HG03025 (cell line): ENCODE results near the gene LFNG.
A peak's percentile ranks its signal among the peaks of the same experiment; 100 is the strongest.
"Not testable (repeated sequence)": the region's sequence is repeated elsewhere in the genome, so short reads cannot be mapped to it uniquely, and the experiment has no call there.

Experiments used
- ATAC-seq: cut with Tn5 transposase; IDR thresholded peaks from one replicate; pipeline ENCODE4 v1.9.1; 2021; ENCODE audit warnings: mild to moderate bottlenecking, moderate library complexity; ENCODE audit not compliant: unreplicated experiment, low FRiP score

Gene LFNG

DNA sequence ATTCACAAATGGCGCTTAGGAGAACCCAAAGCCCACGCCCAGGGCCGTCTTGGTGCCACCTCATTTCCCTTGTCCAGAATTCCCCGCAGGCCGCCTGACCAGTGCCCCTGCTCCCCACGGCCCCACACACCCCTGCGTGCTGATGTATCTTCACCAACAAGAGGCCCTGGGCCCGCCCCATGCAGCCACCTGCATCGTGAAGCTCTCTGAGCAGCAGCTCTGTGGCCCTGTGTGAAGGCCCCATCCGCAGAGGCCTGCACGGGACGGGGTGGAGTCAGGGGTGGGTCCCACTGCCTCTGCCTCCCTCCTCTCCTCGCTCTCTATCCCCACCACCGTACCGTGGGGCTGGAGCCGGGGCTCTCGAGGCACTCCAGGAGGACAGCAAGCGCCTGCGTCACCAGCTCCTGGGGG, 21.1 kb downstream of the LFNG start:
- ATAC-seq, result no peak

DNA sequence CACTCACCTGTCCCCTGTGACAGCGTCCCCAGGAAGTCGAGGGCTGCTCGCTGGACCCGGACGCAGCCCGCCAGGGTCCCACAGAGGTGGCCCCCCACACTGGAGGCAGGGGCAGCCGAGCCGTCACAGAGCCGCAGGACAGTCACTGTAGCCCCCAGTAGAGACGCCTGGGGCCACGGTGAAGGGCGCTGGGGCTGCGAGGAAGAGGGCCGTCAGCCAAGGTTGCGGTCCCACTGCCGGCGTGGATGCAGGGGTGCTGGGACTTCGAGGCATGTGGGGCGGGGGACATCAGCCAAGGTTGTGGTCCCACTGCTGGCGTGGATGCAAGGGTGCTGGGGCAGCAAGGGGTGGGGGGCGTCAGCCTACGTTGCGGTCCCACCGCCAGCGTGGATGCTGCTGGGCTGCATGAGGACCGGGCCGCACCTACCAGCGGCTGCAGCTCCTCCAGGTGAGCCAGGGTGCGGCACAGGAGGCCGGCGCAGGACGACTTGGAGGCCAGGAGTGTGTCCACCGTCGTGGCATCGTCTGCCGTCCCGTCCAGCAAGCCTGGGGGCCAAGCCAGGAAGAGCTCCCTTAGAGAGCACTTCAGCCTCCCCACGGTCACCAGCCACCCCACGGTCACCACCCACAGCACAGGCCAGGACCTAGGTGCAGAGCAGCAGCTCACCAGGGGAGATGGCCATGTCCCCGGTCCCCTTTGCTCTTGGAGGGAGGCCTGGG, 21.9 kb downstream of the LFNG start:
- no peak for ATAC-seq

DNA sequence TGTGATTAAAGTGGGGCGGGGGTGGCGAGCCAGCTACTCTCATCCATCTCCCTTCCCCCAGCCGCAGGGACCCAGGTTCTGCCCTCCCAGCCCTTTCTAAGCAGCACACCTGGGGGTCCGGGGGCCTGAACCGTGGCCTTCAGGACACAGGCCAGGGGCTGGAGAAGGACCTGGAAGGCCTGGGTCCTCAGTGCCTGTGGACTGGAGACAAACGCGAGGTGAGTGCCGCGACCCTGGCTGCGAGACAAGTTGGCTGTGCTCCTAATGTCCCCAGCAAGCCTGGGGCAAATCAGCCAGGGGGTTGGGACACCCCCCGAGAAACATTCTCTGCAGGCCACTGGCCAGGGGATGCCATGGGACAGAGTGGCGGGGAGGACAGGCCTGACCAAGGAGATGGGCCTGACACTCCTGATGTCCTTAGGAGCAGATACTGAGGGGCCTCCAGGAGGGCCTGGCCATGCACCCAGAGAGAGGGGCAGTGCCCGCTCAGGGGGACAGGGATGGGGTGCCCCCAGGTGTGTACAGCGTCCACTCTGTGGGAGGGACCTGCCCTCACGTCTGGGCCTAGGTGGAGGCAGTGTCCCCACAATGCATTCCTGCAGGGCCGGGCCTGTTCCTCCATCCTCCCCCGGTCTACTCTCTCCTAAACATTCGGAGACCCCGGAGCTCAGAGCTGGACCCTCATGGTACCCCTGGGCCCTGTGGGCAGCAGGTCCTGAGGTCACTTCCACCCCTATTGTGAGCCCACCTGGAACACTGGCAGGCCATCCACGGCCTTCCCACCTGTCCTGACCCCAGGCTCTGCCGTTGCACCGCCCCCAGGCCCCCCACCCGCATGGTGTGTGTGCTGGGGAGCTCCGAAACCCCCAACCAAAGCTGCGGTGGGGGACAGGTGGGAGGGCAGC, 22.7 kb downstream of the LFNG start:
- no peak for ATAC-seq

DNA sequence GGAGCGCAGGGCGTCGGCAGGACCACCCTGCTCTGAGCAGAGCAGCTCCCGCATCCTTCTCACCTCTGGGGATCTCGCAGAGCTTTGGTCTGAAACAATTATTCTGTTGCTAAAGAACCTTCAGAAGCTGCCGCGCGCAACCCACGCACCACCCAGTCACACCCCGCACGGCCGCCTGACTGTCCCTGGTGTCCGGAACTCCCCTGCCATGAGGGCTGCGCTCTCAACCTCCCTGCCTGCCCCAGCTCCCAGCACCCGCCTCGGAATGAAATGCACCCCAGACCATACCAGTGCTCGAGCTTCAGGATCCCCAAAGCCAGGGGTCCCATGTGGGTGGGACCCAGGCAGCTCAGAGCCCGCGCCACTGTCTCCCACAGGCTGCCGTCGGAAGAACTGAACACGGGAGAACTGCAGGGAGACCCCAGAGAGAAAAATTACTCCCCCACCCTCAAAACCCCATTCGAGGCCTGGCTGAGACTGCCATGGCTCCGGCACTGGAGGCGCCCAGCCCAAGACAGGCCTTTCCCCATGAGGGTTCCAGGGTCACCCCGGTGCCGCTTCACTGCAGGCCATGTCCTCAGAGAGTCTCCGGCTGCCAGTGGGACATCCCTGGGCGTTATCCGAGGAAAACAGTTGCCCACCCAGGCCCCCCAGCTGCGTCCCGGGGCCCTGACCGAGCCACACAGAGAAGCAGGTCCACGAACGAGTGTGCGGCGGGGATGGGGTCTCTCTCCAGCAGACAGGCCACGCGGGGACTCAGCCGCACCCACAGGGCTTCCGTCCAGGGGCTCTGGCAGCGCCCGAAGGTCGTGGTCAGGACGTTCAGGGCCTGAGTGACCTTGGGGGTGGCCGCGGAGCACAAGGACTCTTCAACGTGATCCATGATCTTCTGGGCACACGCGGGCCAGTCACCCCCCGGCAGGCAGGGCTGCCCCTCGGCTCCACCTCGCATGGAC, 23.6 kb downstream of the LFNG start:
- no peak for ATAC-seq

DNA sequence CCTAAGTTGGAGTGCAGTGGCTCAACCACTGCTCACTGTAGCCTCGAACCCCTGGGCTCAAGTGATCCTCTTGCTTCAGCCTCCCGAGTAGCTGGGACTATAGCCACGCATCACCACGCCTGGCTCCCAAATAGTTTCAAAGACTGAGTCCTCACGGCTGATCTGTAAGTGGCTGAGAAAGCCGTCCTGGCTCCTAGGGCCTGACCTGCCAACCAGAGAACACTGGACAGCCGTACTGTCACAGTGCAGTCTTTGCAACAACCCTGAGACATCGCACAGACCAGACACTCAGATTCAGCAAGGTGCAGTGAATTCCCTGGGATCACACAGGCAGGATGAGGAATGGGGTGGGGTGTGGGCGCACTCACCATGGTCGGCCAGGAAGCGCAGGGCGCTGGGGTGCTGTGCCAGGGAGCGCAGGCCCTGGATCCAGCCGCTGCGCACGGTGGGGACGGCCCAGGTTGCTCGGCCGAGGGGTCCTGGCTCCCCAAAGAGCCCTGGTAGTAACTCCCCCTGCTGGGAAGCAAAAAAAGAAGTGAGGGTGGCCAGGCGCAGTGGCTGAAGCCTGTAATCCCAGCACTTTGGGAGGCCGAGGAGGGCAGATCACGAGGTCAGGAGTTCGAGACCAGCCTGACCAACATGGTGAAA, 25.1 kb downstream of the LFNG start:
- ATAC-seq, result no peak

DNA sequence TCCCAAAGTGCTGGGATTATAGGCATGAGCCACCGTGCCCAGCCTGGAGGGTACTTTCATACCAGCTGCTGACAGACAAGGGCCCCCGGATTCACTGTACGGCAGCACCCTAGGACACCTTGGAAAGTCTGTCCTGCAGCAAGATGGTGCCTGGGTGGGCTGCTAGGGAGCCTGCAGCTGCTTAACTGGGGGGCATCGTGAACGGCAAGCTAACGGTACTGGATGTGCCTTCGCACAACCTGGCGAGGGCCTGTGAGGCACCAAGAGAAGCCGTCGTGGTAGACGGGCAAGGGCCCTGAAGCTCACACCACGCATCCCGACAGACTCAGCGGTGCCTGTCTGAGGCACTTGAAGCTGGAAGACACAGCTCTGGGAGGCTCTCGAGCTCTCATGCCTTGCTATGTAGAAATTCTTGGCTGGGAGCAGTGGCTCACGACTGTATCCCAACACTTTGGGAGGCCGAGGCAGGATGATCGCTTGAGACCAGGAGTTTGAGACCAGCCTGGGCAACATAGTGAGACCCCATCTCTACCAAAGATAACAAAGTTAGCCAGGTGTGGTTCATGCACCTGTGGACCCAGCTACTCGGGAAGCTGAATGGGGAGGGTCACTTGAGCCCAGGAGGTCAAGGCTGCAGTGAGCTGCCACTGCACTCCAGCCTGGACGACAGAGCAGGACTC, 26.3 kb downstream of the LFNG start:
- ATAC-seq, result no peak

DNA sequence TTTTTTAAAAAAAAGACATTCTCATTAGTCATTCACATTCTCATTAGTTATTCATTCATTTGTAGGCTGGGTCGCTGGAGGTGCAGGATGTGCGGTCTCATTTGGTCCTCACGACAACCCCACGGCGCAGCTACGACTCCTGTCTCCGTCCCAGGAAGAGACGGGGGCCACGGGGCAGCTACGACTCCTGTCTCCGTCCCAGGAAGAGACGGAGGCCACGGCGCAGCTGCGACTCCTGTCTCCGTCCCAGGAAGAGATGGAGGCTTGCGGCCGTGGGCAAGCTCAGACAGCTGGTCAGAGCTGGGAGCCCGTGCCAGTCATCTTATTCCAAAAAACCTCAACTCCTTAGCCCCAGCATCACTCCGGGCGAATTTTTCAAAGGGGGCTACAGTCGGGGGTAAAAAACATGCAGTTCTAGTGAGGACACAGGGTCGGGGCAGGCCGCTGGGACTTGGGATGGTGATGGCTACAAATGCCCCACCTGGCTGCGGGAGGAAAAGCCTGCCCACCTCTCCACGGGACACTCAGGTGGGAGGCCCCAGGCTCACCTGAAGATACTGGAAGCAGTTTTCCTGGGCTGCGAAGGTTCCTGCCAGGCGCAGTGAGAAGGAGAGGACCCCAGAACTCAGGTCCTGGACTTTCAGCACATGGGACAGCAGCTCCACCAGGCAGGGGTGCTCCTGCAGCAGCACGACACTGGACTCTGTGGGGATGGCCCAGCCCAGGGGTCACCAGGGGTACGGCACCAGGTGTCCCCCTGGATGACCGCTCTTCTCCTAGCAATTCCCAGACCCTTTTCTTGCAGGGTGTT, 27.4 kb downstream of the LFNG start:
- no peak for ATAC-seq

DNA sequence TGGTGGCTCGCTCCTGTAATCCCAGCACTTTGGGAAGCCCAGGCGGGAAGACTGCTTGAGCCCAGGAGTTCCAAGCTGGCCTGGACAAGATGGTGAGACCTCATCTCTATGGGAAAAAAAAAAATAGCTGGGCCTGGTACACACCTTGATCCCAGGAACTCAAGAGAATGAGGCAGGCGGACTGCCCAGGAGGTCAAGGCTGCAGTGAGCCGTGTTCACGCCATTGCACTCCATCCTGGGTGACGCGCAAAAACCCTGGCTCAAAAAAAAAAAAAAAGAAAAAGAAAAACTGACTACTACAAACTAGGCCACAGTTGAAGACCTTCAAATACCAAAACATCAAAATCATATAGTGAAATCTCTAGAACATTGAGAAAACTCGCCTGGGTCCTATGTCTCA, 31.8 kb downstream of the LFNG start:
- ATAC-seq, result no peak

DNA sequence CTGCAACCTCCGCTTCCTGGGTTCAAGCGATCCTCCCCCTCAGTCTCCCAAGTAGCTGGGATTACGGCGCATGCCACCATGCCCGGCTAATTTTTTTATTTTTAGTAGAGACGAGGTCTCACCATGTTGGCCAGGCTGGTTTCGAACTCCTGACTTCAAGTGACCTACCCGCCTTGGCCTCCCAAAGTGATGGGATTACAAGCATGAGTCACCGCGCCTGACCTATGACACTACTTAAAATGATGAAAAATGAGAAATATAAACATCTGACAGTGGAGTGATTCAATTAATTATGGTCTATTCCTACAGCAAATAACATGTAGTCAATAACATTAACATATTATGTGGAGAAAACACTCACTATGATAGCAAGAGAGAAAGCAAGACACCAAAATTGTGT, 33.5 kb downstream of the LFNG start:
- no peak for ATAC-seq

DNA sequence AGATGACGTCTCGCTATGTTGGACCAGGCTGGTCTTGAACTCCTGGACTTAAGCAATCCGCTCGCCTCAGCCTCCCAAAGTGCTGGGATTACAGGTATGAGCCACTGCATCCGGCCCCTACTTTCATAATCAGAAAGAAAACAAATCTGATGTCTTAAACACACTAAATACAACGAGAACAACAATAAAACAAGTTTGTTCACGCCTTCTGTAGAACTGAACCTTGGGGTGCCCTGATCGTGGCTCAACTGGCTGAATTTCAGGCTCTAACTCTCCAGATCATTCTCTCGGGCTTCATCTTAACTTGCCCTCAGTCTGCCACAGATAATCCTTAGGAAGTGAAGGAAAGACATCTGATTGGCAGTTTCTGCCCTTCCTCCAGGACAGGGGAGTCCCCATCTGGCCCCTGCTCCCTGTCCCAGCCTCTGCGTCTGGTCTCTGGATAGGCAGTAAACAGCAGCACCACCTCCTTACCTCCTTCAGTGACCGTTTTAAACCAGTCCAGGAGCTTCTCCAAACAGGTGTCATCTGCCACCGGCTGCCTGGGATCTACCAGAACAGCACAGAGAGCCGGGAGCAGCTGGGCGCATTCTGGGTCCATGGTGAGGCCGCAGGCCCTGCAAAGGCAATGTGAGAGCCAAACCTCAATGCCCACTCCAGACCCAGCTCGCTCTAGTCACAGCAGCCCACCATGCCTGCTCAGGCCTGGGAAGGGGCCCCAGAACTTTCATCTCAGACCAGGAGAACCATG, 34.4 kb downstream of the LFNG start:
- no peak for ATAC-seq

DNA sequence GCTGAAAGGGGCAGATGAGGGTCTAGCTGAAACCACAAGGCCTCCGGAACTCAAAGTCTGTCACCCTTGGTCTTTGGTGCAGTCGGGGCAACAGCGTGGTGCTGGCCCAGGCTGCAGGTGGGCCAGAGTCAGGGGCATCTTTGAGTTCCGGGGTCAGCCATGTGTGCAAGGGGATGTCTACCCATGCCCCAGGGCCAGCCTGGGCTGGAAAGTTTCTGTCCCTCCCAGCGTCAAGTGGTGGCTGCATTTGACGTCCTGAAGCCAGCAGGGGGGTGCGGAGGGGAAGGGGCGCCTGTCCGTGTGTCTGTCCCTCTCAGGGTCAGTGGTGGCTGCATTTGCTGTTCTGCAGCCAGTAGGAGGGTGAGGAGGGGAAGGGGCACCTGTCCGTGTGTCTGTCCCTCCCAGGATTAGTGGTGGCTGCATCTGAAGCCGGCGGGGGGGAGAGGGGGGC, 35.1 kb downstream of the LFNG start:
- ATAC-seq, result peak; percentile 8

DNA sequence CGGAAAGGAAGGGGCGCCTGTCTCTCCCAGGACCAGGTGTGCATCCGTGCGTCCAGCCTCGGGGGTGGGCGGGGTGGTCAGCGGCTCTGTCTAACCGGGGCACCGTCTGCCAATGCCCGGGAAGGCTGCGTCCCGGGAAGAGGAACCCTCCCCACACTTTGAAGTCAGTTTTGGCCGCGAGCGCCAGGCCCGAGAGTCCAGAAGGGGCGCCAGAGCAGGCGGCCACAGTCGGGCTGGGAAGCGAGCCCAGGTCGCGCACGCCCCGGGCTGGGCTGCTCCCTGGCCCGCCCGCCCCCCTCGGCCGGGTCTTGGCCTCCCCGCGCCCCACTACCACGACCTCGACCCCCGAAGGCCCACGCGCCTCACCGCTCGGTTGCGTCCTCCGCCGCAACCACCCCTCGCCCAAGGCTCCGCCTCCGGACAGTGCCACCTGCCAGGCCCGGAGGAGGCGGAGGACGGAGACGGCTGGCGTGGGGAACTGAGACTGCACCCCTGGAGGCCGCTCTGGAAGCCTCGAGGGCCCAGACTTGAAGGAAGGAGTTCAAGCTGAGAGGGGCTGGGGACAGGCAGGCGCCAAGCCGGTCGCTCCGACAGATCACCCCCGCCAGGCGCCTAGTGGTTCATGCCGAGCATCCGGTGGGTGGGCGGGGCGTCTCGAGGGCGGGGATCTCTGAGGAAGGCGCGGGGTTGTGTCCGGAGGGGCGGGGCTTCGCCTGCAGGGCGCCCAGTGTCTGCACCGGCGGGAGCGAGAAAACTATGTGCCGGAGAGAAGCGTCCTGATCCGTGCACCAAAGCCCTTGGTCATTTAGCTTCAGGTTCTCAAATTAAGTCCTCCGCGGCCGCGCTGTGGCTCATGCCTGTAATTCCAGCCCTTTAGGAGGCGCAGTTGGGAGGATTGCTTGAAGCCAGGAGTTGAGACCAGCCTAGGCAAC, 35.8 kb downstream of the LFNG start, which contains the start of gene BRAT1:
Gene BRAT1, minus strand, starts transcription at position 404 of the 932 bp plus-strand sequence. CDS start 1,093 bp downstream, outside the sequence.
- peak; percentile 63 for ATAC-seq

DNA sequence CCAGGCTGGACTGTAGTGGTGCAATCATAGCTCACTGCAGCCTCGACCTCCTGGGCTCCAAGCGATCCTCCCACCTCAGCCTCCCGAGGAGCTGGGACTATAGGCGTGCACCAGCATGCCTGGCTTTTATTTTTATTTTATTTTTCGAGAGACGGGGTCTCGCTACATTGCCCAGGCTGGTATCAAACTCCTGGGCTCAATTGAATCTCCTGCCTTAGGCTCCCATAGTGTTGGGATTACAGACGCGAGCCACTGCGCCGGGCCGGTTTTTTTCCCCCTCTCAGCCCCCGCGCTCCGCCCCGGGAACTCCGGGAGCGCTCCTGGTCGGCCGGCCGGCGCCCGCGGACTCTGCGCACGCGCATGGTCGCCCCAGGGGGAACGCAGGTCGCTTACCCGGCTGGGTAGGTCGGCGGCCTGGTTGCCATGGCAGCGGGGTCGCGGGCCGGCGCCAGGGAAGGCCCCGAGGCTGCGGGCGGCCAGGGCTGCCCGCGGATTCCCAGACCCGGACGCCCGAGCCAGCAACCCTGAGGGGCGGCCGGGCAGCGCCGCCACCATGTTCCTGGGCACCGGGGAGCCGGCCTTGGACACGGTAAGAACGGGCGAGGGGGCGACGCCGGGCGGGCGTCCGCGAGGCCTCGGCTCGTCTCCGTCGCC, 39.2 kb downstream of the LFNG start, which contains the start of gene IQCE:
Gene IQCE, plus strand, starts transcription at position 351 of the 654 bp plus-strand sequence. Its CDS starts 203 bp downstream, at position 554.
- peak; percentile 31 for ATAC-seq

DNA sequence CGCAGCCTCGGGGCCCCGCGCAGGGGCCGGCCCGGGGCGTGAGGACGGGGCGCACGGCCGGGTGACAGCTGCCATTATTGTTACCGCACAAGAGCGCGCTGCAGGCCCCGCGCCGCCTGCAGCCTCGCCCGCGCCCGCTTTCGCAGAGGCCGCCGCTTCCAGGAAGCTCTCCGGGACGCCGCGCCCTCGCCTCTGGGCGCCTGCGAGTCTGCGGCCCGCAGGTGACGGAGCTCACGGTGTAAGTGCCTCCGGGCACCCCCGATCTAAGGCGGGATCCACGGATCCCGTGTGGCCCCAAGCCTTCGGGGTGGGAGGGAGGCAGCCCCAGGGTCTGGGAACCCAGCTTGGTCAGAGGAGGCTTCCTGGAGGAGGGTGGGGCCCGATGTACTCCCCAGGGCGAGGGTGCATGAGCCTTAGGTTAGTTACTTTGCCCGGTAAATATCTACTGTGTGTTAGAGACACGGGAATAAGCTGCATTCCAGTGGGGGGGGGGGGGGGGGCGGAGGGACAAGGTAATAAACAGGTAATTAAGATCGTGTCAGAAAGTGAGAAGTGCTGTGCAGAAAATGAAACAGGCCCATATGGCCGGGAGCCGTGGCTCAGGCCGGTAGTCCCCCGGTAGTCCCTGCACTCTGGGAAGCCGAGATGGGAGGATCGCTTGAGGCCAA, 39.8 kb downstream of the LFNG start:
- ATAC-seq, result peak; percentile 1

DNA sequence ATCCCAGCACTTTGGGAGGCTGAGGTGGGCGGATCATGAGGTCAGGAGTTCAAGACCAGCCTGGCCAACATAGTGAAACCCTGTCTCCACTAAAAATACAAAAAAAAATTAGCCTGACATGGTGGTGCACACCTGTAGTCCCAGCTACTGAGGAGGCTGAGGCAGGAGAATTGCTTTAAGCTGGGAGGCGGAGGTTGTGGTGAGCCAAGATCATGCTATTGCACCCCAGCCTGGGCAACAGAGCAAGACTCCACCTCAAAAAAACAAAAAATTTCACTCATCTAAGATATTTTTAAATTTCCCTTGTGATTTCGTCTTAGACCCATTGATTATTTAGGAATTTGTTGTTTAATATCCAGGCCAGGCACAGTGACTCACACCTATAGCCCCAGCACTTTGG, 44.4 kb downstream of the LFNG start:
- ATAC-seq, result not testable (repeated sequence)
